Nephron (organoid): ENCODE data around the gene FAM72A.

Experiments
- H3K27ac Mint-ChIP-seq, 3 experiments: 2 replicates each; pipeline ENCODE4 v1.8.0; 2020; ENCODE audit warnings: mixed read lengths in 3 of 3, mild to moderate bottlenecking in 2 of 3, moderate library complexity in 1 of 3
- H3K27me3 Mint-ChIP-seq: 2 replicates; pipeline ENCODE4 v1.8.0; 2021; ENCODE audit warnings: low read depth, mild to moderate bottlenecking, moderate library complexity, mixed read lengths
- H3K36me3 Mint-ChIP-seq: 2 replicates; pipeline ENCODE4 v1.8.0; 2020; ENCODE audit warnings: low read depth, mixed read lengths
- H3K4me1 Mint-ChIP-seq: 2 replicates; pipeline ENCODE4 v1.8.0; 2020; ENCODE audit warnings: mixed read lengths
- H3K4me3 Mint-ChIP-seq, 3 experiments: 2 replicates each; pipeline ENCODE4 v1.8.0; 2020; ENCODE audit warnings: mild to moderate bottlenecking in 3 of 3, mixed read lengths in 3 of 3, moderate library complexity in 2 of 3
- H3K9me3 Mint-ChIP-seq: 2 replicates; pipeline ENCODE4 v1.8.0; 2020; ENCODE audit warnings: mixed read lengths
- TF ChIP-seq, protein P1 (sequence below), 3 experiments: fragments of 200-600 bp; sonication (generic); IDR thresholded peaks; one replicate each; pipeline ENCODE4 v1.5.0; 2021; ENCODE audit warnings: antibody characterized with exemption in 3 of 3; ENCODE audit not compliant: unreplicated experiment in 3 of 3

The FAM72A gene

GRCh38 chr1:206142011-206142410, 60.6 kb downstream of the FAM72A start:
- H3K4me3 Mint-ChIP-seq = no peak overlapping the region
- H3K9me3 Mint-ChIP-seq = peaks cover 5% of the 10 kb centered on the region

DNA sequence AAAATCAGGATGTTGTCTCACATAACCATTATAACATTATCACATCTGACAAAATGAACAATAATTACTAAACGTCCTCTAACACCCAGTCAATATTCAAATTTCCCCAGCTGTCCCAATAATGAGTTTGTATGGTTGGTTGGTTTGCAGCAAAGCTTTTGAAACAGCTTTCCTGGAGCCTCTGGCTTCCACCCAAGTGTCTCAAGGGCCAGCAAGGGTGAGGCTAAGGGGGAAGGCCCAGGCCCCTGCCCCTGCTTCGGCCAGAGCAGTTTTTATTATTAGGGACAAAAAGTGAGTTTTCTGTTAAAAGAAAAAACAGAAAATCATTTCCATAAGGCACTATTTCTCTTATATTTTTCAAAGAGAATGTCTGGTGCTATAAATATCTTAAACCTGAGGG, 66.4 kb downstream of the FAM72A start:
- Mint-ChIP-seq H3K9me3 (peaks cover 3% of the 10 kb centered on the region), H3K4me1 (peaks cover 23% of the 10 kb centered on the region), H3K36me3 (no peaks in the 10 kb centered on the region), H3K27ac (no peak overlapping the region), H3K4me3 (no peak overlapping the region), H3K27me3 (peaks cover 5% of the 10 kb centered on the region)
- TF ChIP-seq, protein P1, sequence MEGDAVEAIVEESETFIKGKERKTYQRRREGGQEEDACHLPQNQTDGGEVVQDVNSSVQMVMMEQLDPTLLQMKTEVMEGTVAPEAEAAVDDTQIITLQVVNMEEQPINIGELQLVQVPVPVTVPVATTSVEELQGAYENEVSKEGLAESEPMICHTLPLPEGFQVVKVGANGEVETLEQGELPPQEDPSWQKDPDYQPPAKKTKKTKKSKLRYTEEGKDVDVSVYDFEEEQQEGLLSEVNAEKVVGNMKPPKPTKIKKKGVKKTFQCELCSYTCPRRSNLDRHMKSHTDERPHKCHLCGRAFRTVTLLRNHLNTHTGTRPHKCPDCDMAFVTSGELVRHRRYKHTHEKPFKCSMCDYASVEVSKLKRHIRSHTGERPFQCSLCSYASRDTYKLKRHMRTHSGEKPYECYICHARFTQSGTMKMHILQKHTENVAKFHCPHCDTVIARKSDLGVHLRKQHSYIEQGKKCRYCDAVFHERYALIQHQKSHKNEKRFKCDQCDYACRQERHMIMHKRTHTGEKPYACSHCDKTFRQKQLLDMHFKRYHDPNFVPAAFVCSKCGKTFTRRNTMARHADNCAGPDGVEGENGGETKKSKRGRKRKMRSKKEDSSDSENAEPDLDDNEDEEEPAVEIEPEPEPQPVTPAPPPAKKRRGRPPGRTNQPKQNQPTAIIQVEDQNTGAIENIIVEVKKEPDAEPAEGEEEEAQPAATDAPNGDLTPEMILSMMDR (IDR thresholded peaks at IDR 0.05; ENCODE audit: unreplicated experiment in 3 of 3) = no peak

More at GRCh38 chr1:206142011-206142410, 60.6 kb downstream of the FAM72A start:
- H3K4me1 Mint-ChIP-seq = peaks cover 29% of the 10 kb centered on the region
- TF ChIP-seq, protein P1 (IDR thresholded peaks at IDR 0.05; ENCODE audit: unreplicated experiment in 3 of 3) = no peak
- no peak overlapping the region for H3K27ac Mint-ChIP-seq
- H3K27me3 Mint-ChIP-seq = peaks cover 6% of the 10 kb centered on the region
- H3K36me3 Mint-ChIP-seq = no peaks in the 10 kb centered on the region
